Mesendoderm (in vitro differentiated cells): ENCODE data around the gene SOCS3.

Experiments used
- DNase-seq: peaks from one replicate; pipeline ENCODE4 v3.0.0; 2013
- H2AK5ac ChIP-seq: 2 replicates; pipeline ENCODE4 v1.6.1; 2013; ENCODE audit warnings: low read length, inconsistent platforms
- H2BK120ac ChIP-seq: 2 replicates; pipeline ENCODE4 v1.6.1; 2013; ENCODE audit warnings: low read depth, mild to moderate bottlenecking, low read length, moderate library complexity, mixed read lengths
- H2BK15ac ChIP-seq: replicated peaks from 2 replicates; pipeline ENCODE4 v1.6.1; 2013; ENCODE audit warnings: low read depth, mild to moderate bottlenecking, moderate library complexity
- H2BK5ac ChIP-seq: 2 replicates; pipeline ENCODE4 v1.6.1; 2013; ENCODE audit warnings: low read length, inconsistent platforms
- H3K18ac ChIP-seq: 2 replicates; pipeline ENCODE4 v1.6.1; 2013; ENCODE audit warnings: mild to moderate bottlenecking, low read length, mixed read lengths
- H3K23ac ChIP-seq: one replicate; pipeline ENCODE4 v1.6.1; 2013; ENCODE audit warnings: low read length
- H3K27ac ChIP-seq: 2 replicates; pipeline ENCODE4 v1.5.1; 2013; ENCODE audit warnings: low read depth, mild to moderate bottlenecking, inconsistent platforms, low read length, moderate library complexity
- H3K27me3 ChIP-seq: 2 replicates; pipeline ENCODE4 v1.6.1; 2013; ENCODE audit warnings: low read length, control low read depth, mild to moderate bottlenecking, inconsistent platforms; ENCODE audit not compliant: insufficient read depth, poor library complexity
- H3K36me3 ChIP-seq: 2 replicates; pipeline ENCODE4 v1.6.1; 2013; ENCODE audit warnings: low read length, inconsistent platforms; ENCODE audit not compliant: control insufficient read depth, insufficient read depth
- H3K4ac ChIP-seq: one replicate; pipeline ENCODE4 v1.6.1; 2013; ENCODE audit warnings: low read depth, mild to moderate bottlenecking, low read length, moderate library complexity
- H3K4me1 ChIP-seq: 2 replicates; pipeline ENCODE4 v1.6.1; 2013; ENCODE audit warnings: low read depth, low read length, inconsistent platforms; ENCODE audit not compliant: control insufficient read depth
- H3K4me2 ChIP-seq: 2 replicates; pipeline ENCODE4 v1.6.1; 2013; ENCODE audit warnings: low read length
- H3K4me3 ChIP-seq: 2 replicates; pipeline ENCODE4 v1.5.1; 2013; ENCODE audit warnings: mild to moderate bottlenecking, low read length
- H3K56ac ChIP-seq: one replicate; pipeline ENCODE4 v1.6.1; 2013; ENCODE audit warnings: low read length
- H3K79me1 ChIP-seq: 2 replicates; pipeline ENCODE4 v1.6.1; 2013; ENCODE audit warnings: low read length, inconsistent platforms
- H3K79me2 ChIP-seq: 2 replicates; pipeline ENCODE4 v1.6.1; 2013; ENCODE audit warnings: mild to moderate bottlenecking, low read length; ENCODE audit not compliant: control insufficient read depth, insufficient read depth
- H3K9ac ChIP-seq: 2 replicates; pipeline ENCODE4 v1.6.1; 2013; ENCODE audit warnings: low read length, inconsistent platforms
- H4K5ac ChIP-seq: one replicate; pipeline ENCODE4 v1.6.1; 2013; ENCODE audit warnings: low read length
- H4K8ac ChIP-seq: one replicate; pipeline ENCODE4 v1.6.1; 2013; ENCODE audit warnings: low read depth, mild to moderate bottlenecking, control low read depth, low read length, moderate library complexity
- WGBS: extraction: QIAGEN DNeasy Blood & Tissue Kit; methylation state at CpG from one replicate; pipeline ENCODE4 v1.1.7; 2013; ENCODE audit warnings: low lambda C conversion rate, missing lambda C conversion rate; ENCODE audit not compliant: insufficient coverage; ENCODE audit errors: extremely low coverage; 5-methylcytosine and 5-hydroxymethylcytosine counted together

Gene SOCS3

DNA sequence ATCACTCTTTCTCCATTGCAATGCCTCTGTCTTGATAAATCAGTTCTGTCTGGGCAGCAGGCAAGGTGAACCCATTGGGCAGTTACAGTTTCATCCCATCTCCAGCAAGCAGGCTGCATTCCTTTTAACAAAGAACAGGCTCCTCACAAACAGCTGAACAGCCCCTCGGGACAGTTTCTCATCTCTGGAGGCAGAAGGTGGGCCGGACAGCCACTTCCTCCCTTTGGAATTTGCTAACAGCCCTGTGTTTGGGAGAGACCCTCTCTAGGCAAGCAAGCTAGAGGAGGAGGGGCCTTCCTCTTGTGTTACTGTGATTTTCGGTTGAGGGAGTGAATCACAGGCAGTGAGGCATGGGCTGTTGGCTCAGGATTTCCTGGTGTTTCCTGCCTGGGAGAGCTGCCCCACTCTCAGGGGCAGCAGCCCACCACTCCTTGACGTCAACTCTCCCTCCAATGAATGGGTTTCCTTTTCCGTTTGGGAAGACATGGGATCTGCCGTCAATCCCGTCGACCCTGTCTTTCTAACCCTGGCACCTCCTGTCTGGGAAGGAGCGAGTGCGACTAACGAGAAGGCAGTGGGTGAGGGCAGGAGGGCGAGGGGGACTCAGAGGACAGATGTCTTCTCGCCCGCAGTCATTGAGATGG, 14.9 kb upstream of the SOCS3 start:
- no peak overlapping the region for H3K23ac ChIP-seq
- no peak overlapping the region for H4K5ac ChIP-seq
- H2AK5ac ChIP-seq: no peak overlapping the region
- H2BK5ac ChIP-seq: peak overlapping the region; percentile 47
- H2BK15ac ChIP-seq: no peak overlapping the region
- peak overlapping the region; percentile 55 for H3K27ac ChIP-seq
- peak overlapping the region; percentile 40 for H3K4ac ChIP-seq
- no peak overlapping the region for H2BK120ac ChIP-seq
- H3K56ac ChIP-seq: peak overlapping the region; percentile 85
- peaks cover 5% of the 10 kb centered on the region for H3K79me1 ChIP-seq
- H4K8ac ChIP-seq: no peak overlapping the region
- peak; percentile 96 for DNase-seq
- peak overlapping the region; percentile 19 for H3K18ac ChIP-seq
- H3K9ac ChIP-seq: peak overlapping the region; percentile 46
- H3K4me1 ChIP-seq: peaks cover 13% of the 10 kb centered on the region
- H3K79me2 ChIP-seq: peaks cover 11% of the 10 kb centered on the region
- no CpG with 5 or more reads among the region's 14 CpGs for WGBS
- H3K36me3 ChIP-seq: no peaks in the 10 kb centered on the region
- H3K27me3 ChIP-seq: no peaks in the 10 kb centered on the region
- H3K4me2 ChIP-seq: no peak overlapping the region
- no peak overlapping the region for H3K4me3 ChIP-seq

DNA sequence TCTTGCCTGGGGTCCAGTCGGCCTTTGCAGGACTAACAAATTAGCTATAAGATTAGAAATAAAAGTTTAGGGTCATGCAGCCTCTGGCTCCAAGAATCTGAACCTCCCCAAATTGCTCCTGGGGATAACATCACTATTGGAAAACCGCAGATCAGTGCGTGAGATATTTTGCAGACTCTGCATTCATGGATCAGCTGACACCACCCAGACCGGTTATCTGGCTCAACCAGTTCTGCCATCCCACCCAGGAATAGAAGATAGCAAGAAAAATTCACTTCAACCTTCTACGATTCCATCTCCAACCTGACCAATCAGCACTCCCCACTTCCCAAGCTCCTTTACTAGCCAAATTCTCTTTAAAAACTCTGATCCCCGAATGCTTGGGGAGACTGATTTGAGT, 14.3 kb upstream of the SOCS3 start:
- Histone ChIP-seq H2BK5ac (no peak overlapping the region), H3K4ac (no peak overlapping the region)

DNA sequence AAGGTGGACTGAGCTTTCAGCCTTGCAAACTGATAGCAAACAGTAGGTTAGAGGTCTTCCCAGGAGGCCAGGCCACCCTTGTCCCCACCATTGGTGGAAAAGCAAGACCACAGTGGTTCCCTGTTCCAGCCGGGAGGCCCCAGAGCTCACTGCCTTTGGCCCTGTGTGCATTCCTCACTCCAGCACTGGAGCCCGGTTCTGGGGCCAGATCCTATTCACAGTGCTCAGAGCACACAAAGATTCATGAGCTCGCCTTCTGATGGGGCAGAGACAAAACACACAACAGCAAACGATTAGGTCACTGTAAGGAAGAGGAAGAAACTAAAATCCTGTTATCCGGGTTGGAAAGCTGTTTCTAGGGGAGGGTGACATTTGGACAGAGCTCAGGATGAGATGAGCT, 13.0 kb upstream of the SOCS3 start:
- no peak overlapping the region for H4K5ac ChIP-seq
- no peak overlapping the region for H3K9ac ChIP-seq
- no peak overlapping the region for H2BK120ac ChIP-seq
- no CpG with 5 or more reads among the region's 5 CpGs for WGBS
- no peak overlapping the region for H3K18ac ChIP-seq
- no peak overlapping the region for H3K4me2 ChIP-seq
- H3K27ac ChIP-seq: peak overlapping the region; percentile 22
- no peaks in the 10 kb centered on the region for H3K79me1 ChIP-seq
- no peaks in the 10 kb centered on the region for H3K27me3 ChIP-seq
- no peak overlapping the region for H3K4me3 ChIP-seq
- H3K36me3 ChIP-seq: no peaks in the 10 kb centered on the region
- H2AK5ac ChIP-seq: no peak overlapping the region
- DNase-seq: no peak
- H3K56ac ChIP-seq: peak overlapping the region; percentile 53
- H3K4me1 ChIP-seq: peaks cover 14% of the 10 kb centered on the region
- no peak overlapping the region for H2BK15ac ChIP-seq
- H3K79me2 ChIP-seq: no peaks in the 10 kb centered on the region
- no peak overlapping the region for H2BK5ac ChIP-seq
- no peak overlapping the region for H3K4ac ChIP-seq
- no peak overlapping the region for H3K23ac ChIP-seq
- no peak overlapping the region for H4K8ac ChIP-seq

More for the DNA sequence above, 14.3 kb upstream of the SOCS3 start:
- DNase-seq: no peak
- Histone ChIP-seq H3K4me2 (no peak overlapping the region), H3K79me1 (peaks cover 4% of the 10 kb centered on the region), H3K56ac (no peak overlapping the region), H2AK5ac (no peak overlapping the region), H3K36me3 (no peaks in the 10 kb centered on the region), H3K27me3 (no peaks in the 10 kb centered on the region), H2BK15ac (no peak overlapping the region), H3K4me3 (no peak overlapping the region), H4K5ac (no peak overlapping the region), H3K9ac (no peak overlapping the region), H3K79me2 (peaks cover 5% of the 10 kb centered on the region), H3K23ac (no peak overlapping the region), H3K18ac (no peak overlapping the region), H3K27ac (peak overlapping the region; percentile 55), H3K4me1 (peaks cover 15% of the 10 kb centered on the region), H2BK120ac (no peak overlapping the region), H4K8ac (no peak overlapping the region)
- no CpG with 5 or more reads among the region's 6 CpGs for WGBS

DNA sequence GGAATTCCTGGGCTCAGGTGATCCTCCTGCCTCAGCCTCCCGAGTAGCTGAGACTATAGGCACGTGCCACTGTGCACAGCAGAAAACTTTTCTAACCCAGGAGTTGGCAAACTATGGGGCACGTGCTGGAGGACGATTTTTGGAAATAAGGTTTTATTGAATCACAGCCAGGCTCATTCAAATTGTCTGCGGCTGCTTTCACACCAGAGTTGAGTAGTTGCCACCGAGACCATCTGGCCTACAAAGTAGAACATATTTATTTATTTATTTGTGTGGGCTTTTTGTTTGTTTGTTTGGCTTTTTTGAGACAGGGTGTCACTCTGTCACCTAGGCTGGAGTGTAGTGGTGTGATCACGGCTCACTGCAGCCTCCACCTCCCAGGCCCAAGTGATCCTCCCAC, 11.2 kb upstream of the SOCS3 start:
- no peak overlapping the region for H2AK5ac ChIP-seq
- no peak for DNase-seq
- no peak overlapping the region for H3K4me3 ChIP-seq
- no peak overlapping the region for H3K18ac ChIP-seq
- no peaks in the 10 kb centered on the region for H3K36me3 ChIP-seq
- H2BK120ac ChIP-seq: no peak overlapping the region
- no peak overlapping the region for H4K8ac ChIP-seq
- H2BK5ac ChIP-seq: no peak overlapping the region
- WGBS: no CpG with 5 or more reads among the region's 7 CpGs
- H3K27ac ChIP-seq: no peak overlapping the region
- H4K5ac ChIP-seq: no peak overlapping the region
- no peak overlapping the region for H3K23ac ChIP-seq
- no peaks in the 10 kb centered on the region for H3K79me1 ChIP-seq
- H3K56ac ChIP-seq: no peak overlapping the region
- peaks cover 19% of the 10 kb centered on the region for H3K4me1 ChIP-seq
- no peaks in the 10 kb centered on the region for H3K27me3 ChIP-seq
- H3K4me2 ChIP-seq: no peak overlapping the region
- no peak overlapping the region for H3K9ac ChIP-seq
- no peak overlapping the region for H2BK15ac ChIP-seq
- no peak overlapping the region for H3K4ac ChIP-seq
- no peaks in the 10 kb centered on the region for H3K79me2 ChIP-seq

DNA sequence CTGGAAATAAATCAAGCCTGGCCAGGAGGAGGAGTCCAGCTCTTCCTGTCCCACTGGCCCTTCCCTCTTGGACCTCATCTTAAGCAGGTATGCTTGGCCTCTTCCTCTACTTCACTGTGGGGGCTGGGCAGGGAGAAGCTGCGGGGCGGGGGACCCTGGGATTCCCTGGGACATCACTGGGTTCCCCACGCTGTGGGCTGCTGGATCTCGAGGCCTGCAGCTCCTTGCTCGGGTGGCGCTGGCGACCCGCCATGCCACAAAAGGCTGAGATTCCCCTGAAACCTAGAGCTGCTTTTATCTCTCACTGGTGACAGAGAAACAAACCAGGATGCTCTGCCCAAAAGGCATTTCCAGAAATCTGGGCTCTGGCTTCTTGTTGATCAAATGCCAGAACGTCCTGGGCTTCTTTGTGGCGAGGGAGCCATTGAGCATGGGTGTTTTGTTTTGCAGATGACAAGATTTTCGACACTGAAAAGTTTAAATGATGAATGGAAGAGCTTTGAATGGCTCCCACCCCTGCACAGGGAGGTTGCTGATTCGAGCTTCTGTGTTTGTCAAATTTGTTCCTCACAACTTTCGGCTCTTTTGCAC, 10.0 kb upstream of the SOCS3 start:
- H2AK5ac ChIP-seq: no peak overlapping the region
- no peaks in the 10 kb centered on the region for H3K27me3 ChIP-seq
- H3K4ac ChIP-seq: peak overlapping the region; percentile 44
- H2BK15ac ChIP-seq: no peak overlapping the region
- no CpG with 5 or more reads among the region's 13 CpGs for WGBS
- H3K79me2 ChIP-seq: no peaks in the 10 kb centered on the region
- H3K18ac ChIP-seq: no peak overlapping the region
- H4K5ac ChIP-seq: no peak overlapping the region
- H2BK120ac ChIP-seq: no peak overlapping the region
- peak overlapping the region; percentile 44 for H2BK5ac ChIP-seq
- no peaks in the 10 kb centered on the region for H3K79me1 ChIP-seq
- DNase-seq: peak; percentile 52
- H3K4me1 ChIP-seq: peaks cover 22% of the 10 kb centered on the region
- H3K4me2 ChIP-seq: no peak overlapping the region
- H3K4me3 ChIP-seq: no peak overlapping the region
- H3K23ac ChIP-seq: peak overlapping the region; percentile 37
- peak overlapping the region; percentile 39 for H3K27ac ChIP-seq
- peak overlapping the region; percentile 81 for H3K56ac ChIP-seq
- H3K36me3 ChIP-seq: no peaks in the 10 kb centered on the region
- H4K8ac ChIP-seq: no peak overlapping the region
- peak overlapping the region; percentile 8 for H3K9ac ChIP-seq
